ENCODE results near the gene IFI27L2. TPM values are rescaled to one million over a fixed set of nuclear protein-coding genes. Genes with fewer than 3 reads are reported as not detected.

Gene IFI27L2
- total RNA-seq, 8 experiments from 2014 or later: 48.8 to 239 (median 90.8) TPM

GRCh38 chr14:94104731-94105130 is 24.7 kb downstream of the IFI27L2 start:
- Histone ChIP-seq H3K4me1 (replicated peaks in 1 of 2) (peaks cover 0 to 5% of the 10 kb centered on the region in 2 donors), H3K27ac (no peak overlapping the region), H3K4me3 (no peak overlapping the region)
- ATAC-seq (replicated peaks in 6 of 8): no peak
- WGBS, 10 experiments: 78 to 100% (median 90%) methylated on average over 1 to 10 of the region's 10 CpGs; no CpG with 5 or more reads in 3 of the 10 experiments
- in situ Hi-C loops (cut with MboI; ENCODE audit: low pct_unique_long_range_greater_than_20kb in 2 of 9, low sequenced_read_pairs in 9 of 9, unreplicated experiment in 9 of 9): no loop called here

DNA sequence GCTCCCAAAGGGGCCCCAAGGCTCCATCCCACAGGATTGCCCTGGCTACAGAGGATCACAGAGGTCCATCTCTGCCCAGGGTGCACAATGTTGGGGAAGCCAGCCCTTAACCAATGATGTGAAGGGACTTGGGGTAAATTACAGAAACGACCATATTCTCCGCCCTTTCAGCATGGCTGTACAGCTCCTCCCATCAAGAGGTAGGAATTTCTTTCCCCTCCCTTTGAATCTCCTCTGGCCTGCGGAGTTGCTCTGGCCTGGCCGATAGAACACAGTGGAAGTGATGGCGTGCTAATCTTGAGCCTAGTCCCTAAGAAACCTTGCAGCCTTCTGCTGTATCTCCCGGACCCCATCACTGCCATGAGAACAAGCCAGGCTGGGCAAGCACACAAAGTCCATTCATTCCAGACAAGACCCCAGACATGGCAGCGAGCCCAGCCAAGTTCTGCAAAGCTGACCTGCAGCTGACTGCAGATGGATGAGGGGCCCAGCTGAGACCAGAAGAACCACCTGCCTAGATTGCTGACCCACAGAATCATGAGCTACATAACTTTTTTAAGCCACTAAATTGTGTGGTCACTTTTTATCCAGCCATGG is 25.8 kb downstream of the IFI27L2 start:
- Histone ChIP-seq H3K4me3 (no peak overlapping the region), H3K4me1 (replicated peaks in 1 of 2) (peaks cover 0 to 5% of the 10 kb centered on the region in 2 donors), H3K27ac (no peak overlapping the region)
- 23 to 96% (median 67%) methylated on average over 1 to 6 of the region's 7 CpGs; no CpG with 5 or more reads in 3 of the 10 experiments for WGBS, 10 experiments
- in situ Hi-C loops (cut with MboI; ENCODE audit: low pct_unique_long_range_greater_than_20kb in 2 of 9, low sequenced_read_pairs in 9 of 9, unreplicated experiment in 9 of 9): no loop called here
- peak in 3 of 8 experiments; percentile 18 to 28 (median 26) for ATAC-seq (replicated peaks in 6 of 8)

DNA sequence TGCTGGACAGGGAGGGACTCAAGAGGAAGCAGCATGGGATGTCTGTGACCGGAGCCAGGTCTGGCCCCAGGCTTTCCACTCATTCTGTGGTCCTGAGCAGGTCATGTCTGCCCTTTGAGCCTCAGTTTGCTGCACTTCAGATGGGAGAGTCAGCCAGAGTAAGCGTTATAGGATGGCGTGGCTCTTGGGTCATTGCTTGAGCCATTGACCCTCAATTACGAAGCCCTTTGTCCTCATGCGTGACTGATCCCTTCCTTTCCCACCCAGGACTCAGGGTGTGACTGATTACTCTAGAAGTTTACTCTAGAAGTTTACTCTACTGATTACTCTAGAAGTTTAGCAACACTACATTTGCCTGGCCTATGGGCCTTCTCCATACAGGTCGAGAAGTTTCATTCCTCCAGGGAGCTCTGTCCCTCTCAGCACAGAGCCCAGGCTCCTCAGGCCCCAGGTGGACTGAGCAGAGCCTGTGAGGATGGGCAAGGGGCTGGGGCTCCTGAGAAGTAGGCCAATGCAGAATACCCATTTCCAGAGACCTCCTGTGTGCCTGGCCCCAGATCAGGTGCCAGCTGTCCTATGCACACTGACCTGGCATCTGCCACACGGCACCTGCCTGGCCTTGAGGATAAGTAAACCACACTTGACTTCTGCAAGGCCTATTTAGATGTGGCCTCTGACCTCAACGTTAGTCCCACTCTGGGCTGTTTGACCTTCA is 26.5 kb downstream of the IFI27L2 start:
- 64 to 100% (median 84%) methylated on average over 1 to 4 of the region's 8 CpGs; no CpG with 5 or more reads in 3 of the 10 experiments for WGBS, 10 experiments

DNA sequence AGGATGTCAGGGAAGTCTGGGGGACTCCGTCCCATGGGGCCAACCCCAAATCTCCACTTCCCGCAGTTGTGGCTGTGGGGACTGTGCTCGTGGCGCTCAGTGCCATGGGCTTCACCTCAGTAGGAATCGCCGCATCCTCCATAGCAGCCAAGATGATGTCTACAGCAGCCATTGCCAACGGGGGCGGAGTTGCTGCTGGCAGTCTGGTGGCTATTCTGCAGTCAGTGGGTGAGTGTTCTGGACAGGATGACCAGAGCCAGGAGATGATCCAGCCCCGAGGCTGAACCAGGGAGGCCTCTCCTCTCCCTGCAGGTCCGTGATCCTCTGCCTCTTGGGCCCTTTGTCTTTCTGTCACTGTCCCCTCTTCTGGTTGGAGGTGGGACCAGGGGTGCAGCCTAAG is 27.7 kb downstream of the IFI27L2 start:
- Histone ChIP-seq H3K27ac (no peak overlapping the region), H3K4me1 (replicated peaks in 1 of 2) (peaks cover 0 to 3% of the 10 kb centered on the region in 2 donors), H3K4me3 (no peak overlapping the region)
- in situ Hi-C loops (cut with MboI; ENCODE audit: low pct_unique_long_range_greater_than_20kb in 2 of 9, low sequenced_read_pairs in 9 of 9, unreplicated experiment in 9 of 9): no loop called here
- no peak for ATAC-seq (replicated peaks in 6 of 8)
- WGBS, 10 experiments: 87 to 100% methylated on average over 1 to 7 of the region's 10 CpGs; no CpG with 5 or more reads in 8 of the 10 experiments

More for the DNA sequence above, 26.5 kb downstream of the IFI27L2 start:
- ATAC-seq (replicated peaks in 6 of 8): no peak
- in situ Hi-C loops (cut with MboI; ENCODE audit: low pct_unique_long_range_greater_than_20kb in 2 of 9, low sequenced_read_pairs in 9 of 9, unreplicated experiment in 9 of 9): no loop called here
- Histone ChIP-seq H3K4me3 (no peak overlapping the region), H3K4me1 (replicated peaks in 1 of 2) (peaks cover 0 to 3% of the 10 kb centered on the region in 2 donors), H3K27ac (no peak overlapping the region)

DNA sequence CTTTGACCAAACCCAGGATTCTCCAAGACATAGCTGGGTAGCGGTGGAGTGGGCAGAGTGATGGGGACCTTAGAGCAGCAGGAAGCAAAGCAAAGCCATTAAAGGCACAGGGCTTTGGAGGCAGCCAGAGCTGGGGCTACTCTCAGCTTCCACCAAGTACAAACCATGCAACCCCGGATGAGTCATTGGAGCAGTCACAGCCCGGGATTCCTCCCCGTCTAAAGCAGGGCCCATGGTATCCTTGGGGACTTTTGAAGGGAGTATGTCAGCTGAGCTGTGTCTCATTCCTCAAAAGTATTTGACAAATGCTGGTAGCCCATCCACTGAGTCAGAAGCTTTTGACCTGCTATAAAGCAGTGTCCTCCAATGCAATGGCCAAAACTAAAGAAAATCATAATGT is 28.6 kb downstream of the IFI27L2 start:
- 61 to 91% (median 79%) methylated on average over 3 to 4 of the region's 4 CpGs; no CpG with 5 or more reads in 7 of the 10 experiments for WGBS, 10 experiments
- ATAC-seq (replicated peaks in 6 of 8): peak in 7 of 8 experiments; percentile 10 to 96 (median 83)
- H3K27ac ChIP-seq: no peak overlapping the region
- peaks cover 0 to 3% of the 10 kb centered on the region in 2 donors for H3K4me1 ChIP-seq (replicated peaks in 1 of 2)
- in situ Hi-C loops (cut with MboI; ENCODE audit: low pct_unique_long_range_greater_than_20kb in 2 of 9, low sequenced_read_pairs in 9 of 9, unreplicated experiment in 9 of 9): no loop called here
- H3K4me3 ChIP-seq: no peak overlapping the region

DNA sequence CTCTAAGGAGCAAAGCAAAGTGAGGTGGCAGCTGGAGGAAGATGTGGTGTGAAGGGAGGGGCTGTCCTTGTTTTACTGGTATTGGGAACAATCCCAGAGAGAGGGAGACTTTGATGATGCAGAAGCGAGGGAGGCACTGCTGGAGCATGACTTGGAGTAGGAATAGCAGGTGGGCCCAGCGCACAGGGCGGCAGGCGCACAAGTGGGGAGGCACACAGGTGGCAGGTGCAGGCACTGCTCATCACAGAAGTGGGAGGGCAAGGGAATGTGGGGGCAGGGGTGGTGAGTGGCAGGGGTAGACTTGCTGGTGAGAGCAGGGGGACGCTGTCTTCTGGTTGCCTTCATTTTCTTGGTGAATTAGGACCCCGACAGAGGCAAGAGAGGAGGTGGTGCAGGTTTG is 30.4 kb downstream of the IFI27L2 start:
- Histone ChIP-seq H3K4me3 (no peak overlapping the region), H3K4me1 (replicated peaks in 1 of 2) (peaks cover 0 to 3% of the 10 kb centered on the region in 2 donors), H3K27ac (no peak overlapping the region)
- in situ Hi-C loops (cut with MboI; ENCODE audit: low pct_unique_long_range_greater_than_20kb in 2 of 9, low sequenced_read_pairs in 9 of 9, unreplicated experiment in 9 of 9): no loop called here
- 57 to 100% (median 75%) methylated on average over 1 to 4 of the region's 6 CpGs; no CpG with 5 or more reads in 7 of the 10 experiments for WGBS, 10 experiments
- peak in 2 of 8 experiments; percentile 10 to 14 for ATAC-seq (replicated peaks in 6 of 8)

DNA sequence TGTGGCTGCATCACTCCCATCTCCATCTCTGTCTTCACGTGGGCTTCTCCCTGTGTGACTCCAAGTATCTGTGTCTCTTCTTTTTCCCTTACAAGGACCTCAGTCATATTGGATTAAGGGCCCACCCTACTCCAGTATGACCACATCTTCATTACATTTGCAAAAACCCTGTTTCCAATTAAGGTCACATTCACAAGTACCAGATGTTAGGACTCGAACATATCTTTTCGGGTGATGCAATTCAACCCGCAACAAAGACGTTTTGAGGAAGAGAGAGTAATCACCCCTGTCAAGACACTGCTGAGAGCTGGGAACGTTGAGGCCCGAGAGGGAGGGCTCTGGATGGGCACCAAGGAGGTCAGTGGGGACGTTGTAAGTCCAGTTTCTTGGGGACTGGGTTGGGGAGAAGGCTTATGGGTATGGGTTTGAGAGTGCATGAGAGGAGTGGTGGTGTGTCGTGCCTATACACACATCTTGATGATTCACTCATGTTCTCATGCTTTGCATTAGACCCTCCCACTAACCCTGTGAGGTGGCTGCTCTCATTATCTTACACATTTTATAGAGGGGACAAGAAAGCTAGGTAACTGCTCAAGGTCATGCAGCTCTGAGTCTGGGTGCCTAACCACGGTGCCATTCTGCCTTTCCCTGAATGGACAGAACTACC is 30.9 kb downstream of the IFI27L2 start:
- peak in 4 of 8 experiments; percentile 23 to 90 (median 88) for ATAC-seq (replicated peaks in 6 of 8)
- WGBS, 10 experiments: 0 to 93% (median 40%) methylated on average over 1 to 6 of the region's 10 CpGs; no CpG with 5 or more reads in 4 of the 10 experiments
- Histone ChIP-seq H3K4me3 (no peak overlapping the region), H3K27ac (no peak overlapping the region), H3K4me1 (replicated peaks in 1 of 2) (peaks cover 0 to 3% of the 10 kb centered on the region in 2 donors)
- in situ Hi-C loops (cut with MboI; ENCODE audit: low pct_unique_long_range_greater_than_20kb in 2 of 9, low sequenced_read_pairs in 9 of 9, unreplicated experiment in 9 of 9): no loop called here

- ATAC-seq (replicated peaks in 6 of 8): no peak
- 86 to 100% (median 100%) methylated on average over 1 to 4 of the region's 4 CpGs; no CpG with 5 or more reads in 3 of the 10 experiments for WGBS, 10 experiments
- no peak overlapping the region for H3K27ac ChIP-seq
- peaks cover 0 to 3% of the 10 kb centered on the region in 2 donors for H3K4me1 ChIP-seq (replicated peaks in 1 of 2)
- in situ Hi-C loops (cut with MboI; ENCODE audit: low pct_unique_long_range_greater_than_20kb in 2 of 9, low sequenced_read_pairs in 9 of 9, unreplicated experiment in 9 of 9): no loop called here
- no peak overlapping the region for H3K4me3 ChIP-seq
Measured at GRCh38 chr14:94097091-94097490, 32.3 kb downstream of the IFI27L2 start.

DNA sequence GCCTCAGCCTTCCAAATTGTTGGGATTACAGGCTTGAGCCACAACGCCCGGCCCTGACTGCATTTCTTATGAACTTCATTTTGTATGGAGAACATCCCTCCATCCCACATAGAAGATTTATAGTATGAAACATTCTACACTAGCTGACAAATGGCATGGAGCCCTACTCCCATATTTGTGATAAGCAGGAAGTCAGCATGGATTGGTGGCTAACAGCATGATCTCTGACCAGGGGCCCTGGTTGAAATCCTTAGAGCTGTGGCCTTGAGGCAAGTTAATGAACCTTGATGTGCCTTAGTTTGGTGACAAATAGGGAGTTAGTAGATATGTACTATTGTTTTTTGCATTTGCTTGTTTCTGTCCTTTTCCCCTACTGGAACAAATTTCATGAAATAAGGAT is 36.0 kb downstream of the IFI27L2 start:
- no peak overlapping the region for H3K4me3 ChIP-seq
- WGBS, 10 experiments: 82 to 100% (median 92%) methylated on average over 2 of the region's 2 CpGs; no CpG with 5 or more reads in 6 of the 10 experiments
- no peaks in the 10 kb centered on the region for H3K4me1 ChIP-seq (replicated peaks in 1 of 2)
- in situ Hi-C loops (cut with MboI; ENCODE audit: low pct_unique_long_range_greater_than_20kb in 2 of 9, low sequenced_read_pairs in 9 of 9, unreplicated experiment in 9 of 9): no loop called here
- ATAC-seq (replicated peaks in 6 of 8): no peak
- H3K27ac ChIP-seq: no peak overlapping the region

DNA sequence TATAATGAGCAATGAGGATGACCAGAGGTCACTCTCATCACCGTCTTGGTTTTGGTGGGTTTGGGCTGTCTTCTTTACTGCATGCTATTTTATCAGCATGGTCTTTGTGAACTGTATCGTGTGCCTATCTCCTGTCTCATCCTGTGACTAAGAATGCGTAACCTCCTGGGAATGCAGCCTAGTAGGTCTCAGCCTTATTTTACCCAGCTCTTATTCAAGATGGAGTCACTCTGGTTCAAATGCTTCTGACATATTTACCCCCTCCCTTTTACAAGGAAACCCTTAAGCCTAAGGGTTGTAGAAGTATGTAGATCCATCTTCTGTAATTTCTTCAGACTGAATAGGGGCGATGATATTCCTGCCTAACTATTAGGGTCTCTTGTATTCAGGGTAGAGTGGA is 39.9 kb downstream of the IFI27L2 start:
- Histone ChIP-seq H3K27ac (no peak overlapping the region), H3K4me3 (no peak overlapping the region), H3K4me1 (replicated peaks in 1 of 2) (peaks cover 0 to 3% of the 10 kb centered on the region in 2 donors)
- 50 to 100% (median 86%) methylated on average over 1 to 4 of the region's 4 CpGs; no CpG with 5 or more reads in 1 of the 10 experiments for WGBS, 10 experiments
- ATAC-seq (replicated peaks in 6 of 8): no peak
- in situ Hi-C loops (cut with MboI; ENCODE audit: low pct_unique_long_range_greater_than_20kb in 2 of 9, low sequenced_read_pairs in 9 of 9, unreplicated experiment in 9 of 9): no loop called here

- peaks cover 0 to 3% of the 10 kb centered on the region in 2 donors for H3K4me1 ChIP-seq (replicated peaks in 1 of 2)
- H3K27ac ChIP-seq: no peak overlapping the region
- WGBS, 10 experiments: 42 to 96% (median 83%) methylated on average over 1 to 5 of the region's 5 CpGs
- no peak overlapping the region for H3K4me3 ChIP-seq
- in situ Hi-C loops (cut with MboI; ENCODE audit: low pct_unique_long_range_greater_than_20kb in 2 of 9, low sequenced_read_pairs in 9 of 9, unreplicated experiment in 9 of 9): no loop called here
- peak in 2 of 8 experiments; percentile 46 to 50 for ATAC-seq (replicated peaks in 6 of 8)
Measured at GRCh38 chr14:94088516-94088915, 40.9 kb downstream of the IFI27L2 start.

DNA sequence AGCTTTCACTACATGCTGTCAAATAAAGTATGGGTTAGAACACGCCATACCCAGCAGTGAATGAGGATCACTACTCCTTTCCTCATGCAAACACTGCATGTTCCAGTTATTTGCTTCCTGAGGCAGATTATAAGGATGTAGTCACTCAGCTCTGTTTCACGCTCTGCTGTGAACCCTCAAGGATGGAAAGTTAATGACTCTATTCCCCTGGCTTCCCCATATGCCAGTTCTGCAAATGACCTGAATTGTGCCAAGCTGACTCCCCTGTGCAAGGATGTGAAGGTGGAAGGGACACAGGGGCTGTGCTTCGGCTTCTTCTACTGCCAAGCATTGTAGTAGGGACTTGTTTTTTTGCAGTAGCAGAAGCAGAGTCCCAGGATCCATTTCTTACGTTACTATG is 41.5 kb downstream of the IFI27L2 start:
- in situ Hi-C loops (cut with MboI; ENCODE audit: low pct_unique_long_range_greater_than_20kb in 2 of 9, low sequenced_read_pairs in 9 of 9, unreplicated experiment in 9 of 9): no loop called here
- no peak overlapping the region for H3K27ac ChIP-seq

GRCh38 chr14:94081386-94081820 is 48.0 kb downstream of the IFI27L2 start:
- in situ Hi-C loops (cut with MboI; ENCODE audit: low pct_unique_long_range_greater_than_20kb in 2 of 9, low sequenced_read_pairs in 9 of 9, unreplicated experiment in 9 of 9): no loop called here
- ATAC-seq (replicated peaks in 6 of 8): peak; percentile 19 to 36 (median 24)
- Histone ChIP-seq H3K4me1 (replicated peaks in 1 of 2) (peaks cover 20 to 37% of the 10 kb centered on the region in 2 donors), H3K4me3 (peak overlapping the region; percentile 78 to 95 (median 90)), H3K27ac (peak overlapping the region; percentile 7 to 95)
- 0 to 4% (median 0%) methylated on average over 6 to 17 of the region's 19 CpGs; no CpG with 5 or more reads in 5 of the 10 experiments for WGBS, 10 experiments

More for the DNA sequence above, 41.5 kb downstream of the IFI27L2 start:
- 20 to 100% (median 100%) methylated on average over 1 to 4 of the region's 4 CpGs; no CpG with 5 or more reads in 3 of the 10 experiments for WGBS, 10 experiments
- H3K4me1 ChIP-seq (replicated peaks in 1 of 2): peaks cover 0 to 3% of the 10 kb centered on the region in 2 donors
- H3K4me3 ChIP-seq: no peak overlapping the region
- ATAC-seq (replicated peaks in 6 of 8): no peak
